Measurements from ENCODE around the gene IKZF5. TPM values are rescaled to one million over a fixed set of nuclear protein-coding genes. Genes with fewer than 3 reads are reported as not detected.

IKZF5 gene
- total and polyA plus RNA-seq, 2 donors from 2014 or later = 7.3 to 17.1 TPM

- Histone ChIP-seq H3K4me3 (ENCODE audit: low read length in 3 of 3) (no peak overlapping the region), H3K27ac (ENCODE audit: low read depth in 2 of 2, low read length in 2 of 2) (no peak overlapping the region), H3K4me1 (ENCODE audit: control insufficient read depth in 2 of 3, insufficient read depth in 2 of 3, low read depth in 1 of 3, low read length in 3 of 3) (no peaks in the 10 kb centered on the region), H3K27me3 (ENCODE audit: control insufficient read depth, insufficient read depth, low read length) (no peaks in the 10 kb centered on the region), H3K36me3 (ENCODE audit: control insufficient read depth in 2 of 3, insufficient read depth in 3 of 3, low read length in 3 of 3) (no peaks in the 10 kb centered on the region), H3K9ac (ENCODE audit: low read length in 3 of 3) (no peak overlapping the region), H3K9me3 (ENCODE audit: control insufficient read depth in 2 of 3, insufficient read depth in 1 of 3, low read length in 3 of 3) (no peaks in the 10 kb centered on the region)
- no peak for FAIRE-seq
- intact Hi-C loops (cut with DNase I) = no loop called here
- DNase-seq = no peak
- TF ChIP-seq, protein P1, sequence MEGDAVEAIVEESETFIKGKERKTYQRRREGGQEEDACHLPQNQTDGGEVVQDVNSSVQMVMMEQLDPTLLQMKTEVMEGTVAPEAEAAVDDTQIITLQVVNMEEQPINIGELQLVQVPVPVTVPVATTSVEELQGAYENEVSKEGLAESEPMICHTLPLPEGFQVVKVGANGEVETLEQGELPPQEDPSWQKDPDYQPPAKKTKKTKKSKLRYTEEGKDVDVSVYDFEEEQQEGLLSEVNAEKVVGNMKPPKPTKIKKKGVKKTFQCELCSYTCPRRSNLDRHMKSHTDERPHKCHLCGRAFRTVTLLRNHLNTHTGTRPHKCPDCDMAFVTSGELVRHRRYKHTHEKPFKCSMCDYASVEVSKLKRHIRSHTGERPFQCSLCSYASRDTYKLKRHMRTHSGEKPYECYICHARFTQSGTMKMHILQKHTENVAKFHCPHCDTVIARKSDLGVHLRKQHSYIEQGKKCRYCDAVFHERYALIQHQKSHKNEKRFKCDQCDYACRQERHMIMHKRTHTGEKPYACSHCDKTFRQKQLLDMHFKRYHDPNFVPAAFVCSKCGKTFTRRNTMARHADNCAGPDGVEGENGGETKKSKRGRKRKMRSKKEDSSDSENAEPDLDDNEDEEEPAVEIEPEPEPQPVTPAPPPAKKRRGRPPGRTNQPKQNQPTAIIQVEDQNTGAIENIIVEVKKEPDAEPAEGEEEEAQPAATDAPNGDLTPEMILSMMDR (IDR thresholded peaks at IDR 0.05; ENCODE audit: borderline replicate concordance, extremely low read depth, insufficient read depth) = no peak
Observed at GRCh38 chr10:122974543-122975064, 34.0 kb downstream of the IKZF5 start.

DNA sequence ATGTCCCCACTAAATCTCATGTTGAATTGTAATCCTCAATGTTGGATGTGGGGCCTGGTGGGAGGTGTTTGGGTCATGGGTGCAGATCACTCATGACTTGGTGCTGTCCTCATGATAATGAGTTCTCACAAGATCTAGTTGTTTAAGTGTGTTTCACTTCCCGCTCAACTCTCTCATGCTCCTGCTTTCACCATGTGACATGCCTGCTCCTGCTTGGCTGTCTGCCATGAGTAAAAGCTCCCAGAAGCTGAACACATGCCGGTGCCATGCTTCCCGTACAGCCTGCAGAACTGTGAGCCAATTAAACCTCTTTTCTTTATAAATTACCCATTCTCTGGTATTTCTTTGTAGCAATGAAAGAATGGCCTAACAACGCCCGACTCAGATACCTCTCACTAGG lies 34.6 kb downstream of the IKZF5 start:
- DNase-seq (no peak), FAIRE-seq (no peak)
- Histone ChIP-seq H3K4me1 (ENCODE audit: control insufficient read depth in 2 of 3, insufficient read depth in 2 of 3, low read depth in 1 of 3, low read length in 3 of 3) (no peaks in the 10 kb centered on the region), H3K4me3 (ENCODE audit: low read length in 3 of 3) (no peak overlapping the region), H3K9me3 (ENCODE audit: control insufficient read depth in 2 of 3, insufficient read depth in 1 of 3, low read length in 3 of 3) (no peaks in the 10 kb centered on the region), H3K9ac (ENCODE audit: low read length in 3 of 3) (no peak overlapping the region), H3K27ac (ENCODE audit: low read depth in 2 of 2, low read length in 2 of 2) (no peak overlapping the region), H3K27me3 (ENCODE audit: control insufficient read depth, insufficient read depth, low read length) (no peaks in the 10 kb centered on the region), H3K36me3 (ENCODE audit: control insufficient read depth in 2 of 3, insufficient read depth in 3 of 3, low read length in 3 of 3) (no peaks in the 10 kb centered on the region)
- TF ChIP-seq, protein P1 (IDR thresholded peaks at IDR 0.05; ENCODE audit: borderline replicate concordance, extremely low read depth, insufficient read depth) = no peak
- intact Hi-C loops (cut with DNase I) = no loop called here

- Histone ChIP-seq H3K4me1 (ENCODE audit: control insufficient read depth in 2 of 3, insufficient read depth in 2 of 3, low read depth in 1 of 3, low read length in 3 of 3) (no peaks in the 10 kb centered on the region), H3K9me3 (ENCODE audit: control insufficient read depth in 2 of 3, insufficient read depth in 1 of 3, low read length in 3 of 3) (no peaks in the 10 kb centered on the region), H3K27me3 (ENCODE audit: control insufficient read depth, insufficient read depth, low read length) (no peaks in the 10 kb centered on the region), H3K27ac (ENCODE audit: low read depth in 2 of 2, low read length in 2 of 2) (no peak overlapping the region), H3K4me3 (ENCODE audit: low read length in 3 of 3) (no peak overlapping the region), H3K9ac (ENCODE audit: low read length in 3 of 3) (no peak overlapping the region), H3K36me3 (ENCODE audit: control insufficient read depth in 2 of 3, insufficient read depth in 3 of 3, low read length in 3 of 3) (no peaks in the 10 kb centered on the region)
- intact Hi-C loops (cut with DNase I) = no loop called here
- no peak for FAIRE-seq
- no peak for DNase-seq
- TF ChIP-seq, protein P1 (IDR thresholded peaks at IDR 0.05; ENCODE audit: borderline replicate concordance, extremely low read depth, insufficient read depth) = no peak
Observed at GRCh38 chr10:122968698-122969097, 39.9 kb downstream of the IKZF5 start.

DNA sequence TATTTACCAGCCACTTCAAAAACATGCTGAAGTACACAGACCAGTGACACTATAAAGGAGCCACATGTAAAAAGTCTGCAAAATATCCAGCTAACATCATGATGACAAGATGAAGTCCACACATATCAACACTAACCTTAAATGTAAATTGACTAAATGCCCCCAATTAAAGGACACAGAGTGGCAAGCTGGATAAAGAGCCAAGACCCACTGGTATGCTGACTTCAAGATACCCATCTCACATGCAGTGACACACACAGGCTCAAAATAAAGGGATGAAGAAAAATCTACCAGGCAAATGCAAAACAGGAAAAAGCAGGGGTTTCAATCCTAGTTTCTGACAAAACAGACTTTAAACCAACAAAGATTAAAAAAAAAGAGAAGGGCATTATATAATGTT lies 41.7 kb downstream of the IKZF5 start:
- TF ChIP-seq, protein P1 (IDR thresholded peaks at IDR 0.05; ENCODE audit: borderline replicate concordance, extremely low read depth, insufficient read depth) = no peak
- Histone ChIP-seq H3K36me3 (ENCODE audit: control insufficient read depth in 2 of 3, insufficient read depth in 3 of 3, low read length in 3 of 3) (no peaks in the 10 kb centered on the region), H3K27me3 (ENCODE audit: control insufficient read depth, insufficient read depth, low read length) (no peaks in the 10 kb centered on the region), H3K4me3 (ENCODE audit: low read length in 3 of 3) (no peak overlapping the region), H3K4me1 (ENCODE audit: control insufficient read depth in 2 of 3, insufficient read depth in 2 of 3, low read depth in 1 of 3, low read length in 3 of 3) (no peaks in the 10 kb centered on the region), H3K9ac (ENCODE audit: low read length in 3 of 3) (no peak overlapping the region), H3K9me3 (ENCODE audit: control insufficient read depth in 2 of 3, insufficient read depth in 1 of 3, low read length in 3 of 3) (no peaks in the 10 kb centered on the region), H3K27ac (ENCODE audit: low read depth in 2 of 2, low read length in 2 of 2) (no peak overlapping the region)
- FAIRE-seq = no peak
- intact Hi-C loops (cut with DNase I) = no loop called here
- no peak for DNase-seq

All from kidney (tissue), 14 donors.